ENCODE measurements around the gene ODR4. TPM values are rescaled to one million over a fixed set of nuclear protein-coding genes. Genes with fewer than 3 reads are reported as not detected.
A peak's percentile ranks its signal among the peaks of the same experiment; 100 is the strongest.
"Not testable (repeated sequence)": the region's sequence is repeated elsewhere in the genome, so short reads cannot be mapped to it uniquely, and the experiment has no call there.

ODR4 gene
- total and polyA plus RNA-seq, 8 donors: 6.1 to 44.2 (median 11.8) TPM

GRCh38 chr1:186375929-186376319 lies 286 bp downstream of the ODR4 start:
- no peaks in the 10 kb centered on the region for H3K9me3 ChIP-seq
- no peaks in the 10 kb centered on the region for H3K27me3 ChIP-seq
- peaks cover 1 to 35% (median 32%) of the 10 kb centered on the region in 4 donors for H3K36me3 ChIP-seq
- WGBS, 5 donors: 0 to 1% (median 0%) methylated on average over 12 of the region's 12 CpGs
- DNase-seq: no peak
- H3K4me3 ChIP-seq: peak overlapping the region; percentile 84 to 89 (median 86)
- intact Hi-C loops (cut with DNase I; ENCODE audit: low total_unique reads): no loop called here
- H3K4me1 ChIP-seq: peaks cover 11 to 63% (median 46%) of the 10 kb centered on the region in 4 donors
- H3K27ac ChIP-seq: peak overlapping the region; percentile 96 to 98 (median 98)
- TF ChIP-seq CTCF (IDR thresholded peaks at IDR 0.05): no peak
- no peak for TF ChIP-seq POLR2A (IDR thresholded peaks at IDR 0.05)
- no peak for TF ChIP-seq EP300 (IDR thresholded peaks at IDR 0.05)
- TF ChIP-seq POLR2AphosphoS5 (IDR thresholded peaks at IDR 0.05): no peak

GRCh38 chr1:186386725-186387383 lies 11.2 kb downstream of the ODR4 start:
- TF ChIP-seq CTCF (IDR thresholded peaks at IDR 0.05): no peak
- TF ChIP-seq EP300 (IDR thresholded peaks at IDR 0.05): no peak
- no peak for TF ChIP-seq POLR2AphosphoS5 (IDR thresholded peaks at IDR 0.05)
- no peak for TF ChIP-seq POLR2A (IDR thresholded peaks at IDR 0.05)
- DNase-seq: no peak
- H3K27me3 ChIP-seq: no peaks in the 10 kb centered on the region
- no peak overlapping the region for H3K4me3 ChIP-seq
- no peaks in the 10 kb centered on the region for H3K4me1 ChIP-seq
- 87 to 96% (median 90%) methylated on average over 3 of the region's 3 CpGs for WGBS, 5 donors
- peaks cover 24 to 96% (median 92%) of the 10 kb centered on the region in 4 donors for H3K36me3 ChIP-seq
- no peak overlapping the region for H3K27ac ChIP-seq
- no peaks in the 10 kb centered on the region for H3K9me3 ChIP-seq
- intact Hi-C loops (cut with DNase I; ENCODE audit: low total_unique reads): no loop called here

GRCh38 chr1:186390925-186391324 lies 15.3 kb downstream of the ODR4 start:
- peaks cover 47 to 97% (median 94%) of the 10 kb centered on the region in 4 donors for H3K36me3 ChIP-seq
- no peak overlapping the region for H3K4me3 ChIP-seq
- 95 to 100% (median 96%) methylated on average over 1 of the region's 1 CpG for WGBS, 5 donors
- H3K9me3 ChIP-seq: no peaks in the 10 kb centered on the region
- H3K27ac ChIP-seq: no peak overlapping the region
- intact Hi-C loops (cut with DNase I; ENCODE audit: low total_unique reads): no loop called here
- H3K27me3 ChIP-seq: no peaks in the 10 kb centered on the region
- TF ChIP-seq CTCF (IDR thresholded peaks at IDR 0.05) (no peak), POLR2A (IDR thresholded peaks at IDR 0.05) (no peak), POLR2AphosphoS5 (IDR thresholded peaks at IDR 0.05) (no peak), EP300 (IDR thresholded peaks at IDR 0.05) (no peak)
- H3K4me1 ChIP-seq: no peaks in the 10 kb centered on the region
- DNase-seq: no peak

GRCh38 chr1:186391841-186392240 lies 16.2 kb downstream of the ODR4 start:
- 85 to 95% (median 91%) methylated on average over 4 of the region's 4 CpGs for WGBS, 5 donors
- Histone ChIP-seq H3K27me3 (no peaks in the 10 kb centered on the region), H3K4me1 (no peaks in the 10 kb centered on the region), H3K4me3 (no peak overlapping the region), H3K9me3 (no peaks in the 10 kb centered on the region), H3K36me3 (peaks cover 53 to 99% (median 96%) of the 10 kb centered on the region in 4 donors), H3K27ac (no peak overlapping the region)
- no peak for DNase-seq
- intact Hi-C loops (cut with DNase I; ENCODE audit: low total_unique reads): no loop called here
- TF ChIP-seq EP300 (IDR thresholded peaks at IDR 0.05) (no peak), CTCF (IDR thresholded peaks at IDR 0.05) (no peak), POLR2A (IDR thresholded peaks at IDR 0.05) (no peak), POLR2AphosphoS5 (IDR thresholded peaks at IDR 0.05) (no peak)

- H3K27ac ChIP-seq; H3K9me3 ChIP-seq; intact Hi-C loops (cut with DNase I; ENCODE audit: low total_unique reads); H3K4me1 ChIP-seq; H3K4me3 ChIP-seq; H3K27me3 ChIP-seq; DNase-seq: not testable (repeated sequence)
- WGBS, 5 donors: 86 to 97% (median 94%) methylated on average over 6 of the region's 6 CpGs
- H3K36me3 ChIP-seq: peaks cover 53 to 100% (median 97%) of the 10 kb centered on the region in 4 donors
Observed at GRCh38 chr1:186392711-186393110, 17.1 kb downstream of the ODR4 start.

GRCh38 chr1:186401446-186401845 lies 25.8 kb downstream of the ODR4 start:
- H3K9me3 ChIP-seq, H3K4me3 ChIP-seq, H3K27me3 ChIP-seq, H3K27ac ChIP-seq, DNase-seq, H3K4me1 ChIP-seq: not testable (repeated sequence)
- WGBS, 5 donors: 90 to 98% (median 96%) methylated on average over 2 of the region's 2 CpGs
- H3K36me3 ChIP-seq: peaks cover 7 to 79% (median 74%) of the 10 kb centered on the region in 4 donors
- intact Hi-C loops (cut with DNase I; ENCODE audit: low total_unique reads): loop anchor here (10.0 kb wide), 1 partner anchor 583 kb away; no protein-coding TSS in a partner anchor
